GM19328 (cell line): ENCODE measurements around the gene PLXNB1.

ENCODE experiments used
- ATAC-seq: cut with Tn5 transposase; IDR thresholded peaks from one replicate; pipeline ENCODE4 v1.9.1; 2021; ENCODE audit warnings: mild to moderate bottlenecking, moderate library complexity; ENCODE audit not compliant: unreplicated experiment

PLXNB1 gene

DNA sequence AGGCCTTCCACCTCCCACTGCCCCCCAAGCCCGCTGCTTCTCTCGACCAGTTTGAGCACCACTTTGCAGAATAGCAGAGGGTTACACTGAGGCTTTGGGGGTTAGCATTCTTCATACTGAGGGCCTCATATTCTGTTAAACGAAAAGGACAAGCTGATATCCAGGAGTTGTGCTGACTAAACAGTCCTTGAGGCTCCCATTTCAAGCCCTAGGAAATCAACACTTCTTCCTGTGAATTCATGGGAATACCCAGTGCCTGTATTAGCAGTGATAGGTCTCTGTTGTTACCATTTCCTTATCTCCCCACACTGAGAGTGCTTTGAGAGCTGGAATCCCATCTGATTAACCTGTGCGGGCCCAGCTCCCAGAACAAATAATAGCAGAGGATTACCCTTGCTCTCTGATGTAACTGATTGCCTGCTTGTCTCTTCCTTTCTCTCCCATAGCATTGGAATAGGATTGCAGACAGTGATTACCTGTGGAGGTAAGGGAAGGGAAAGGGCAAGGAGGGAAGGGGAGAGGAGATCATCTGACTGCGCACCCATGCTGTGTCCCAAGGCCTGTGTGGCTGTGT, 56.9 kb downstream of the PLXNB1 start:
- no peak for ATAC-seq

DNA sequence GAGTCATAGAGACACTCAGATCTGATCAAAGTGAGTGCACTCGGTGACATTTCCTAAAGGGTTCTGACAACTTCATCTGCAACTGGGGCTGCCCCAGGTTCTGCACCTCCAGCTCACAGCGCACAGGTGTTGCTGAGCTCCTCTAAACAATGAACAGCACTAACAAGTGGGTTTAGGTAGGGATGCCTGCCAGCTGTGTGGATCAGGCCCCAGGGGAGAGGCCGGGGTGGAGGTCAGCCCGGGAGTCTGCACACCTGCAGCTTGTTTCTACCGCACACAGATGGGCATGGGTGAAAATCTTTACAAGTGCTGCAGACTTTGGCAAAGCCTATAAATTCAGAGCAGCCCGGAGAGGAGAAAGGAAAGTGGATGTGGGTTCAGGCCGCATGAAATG, 57.5 kb downstream of the PLXNB1 start:
- no peak for ATAC-seq

DNA sequence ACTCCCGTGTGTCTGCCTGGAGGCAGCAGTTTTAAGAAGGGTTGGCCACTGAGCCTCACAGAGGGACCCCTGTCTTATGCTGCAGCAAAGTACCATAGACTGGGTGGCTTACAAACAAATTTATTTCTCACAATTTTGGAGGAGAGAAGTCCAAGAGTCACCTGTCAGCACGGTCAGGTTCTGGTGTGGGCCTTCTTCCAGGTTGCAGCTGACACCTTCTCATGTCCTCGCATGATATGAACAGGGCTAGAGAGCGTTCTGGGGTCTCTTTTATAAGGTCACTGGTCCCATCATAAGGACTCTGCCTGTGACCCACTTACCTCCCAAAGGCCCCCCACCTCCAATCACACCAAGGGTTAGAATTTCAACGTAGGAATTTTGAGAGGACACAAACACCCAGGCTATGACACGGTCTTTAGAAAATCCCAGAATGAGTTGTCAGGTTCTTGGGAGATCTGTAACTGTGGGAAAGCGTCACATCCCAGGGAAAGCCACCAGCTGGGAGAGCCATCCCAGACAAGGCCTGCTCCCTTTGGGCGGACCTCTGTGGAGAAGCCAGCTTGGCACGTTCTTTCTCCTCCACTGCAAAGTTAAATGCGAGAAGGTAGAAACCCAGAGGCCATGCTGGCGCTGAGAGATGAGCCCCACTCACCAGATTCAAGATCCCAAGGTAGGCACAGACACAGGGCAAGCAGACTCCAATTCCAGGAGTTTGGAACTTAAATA, 58.1 kb downstream of the PLXNB1 start, which contains the start of gene FBXW12:
Gene FBXW12 (plus strand): TSS at position 569 of the 726 bp plus-strand sequence. CDS start 549 bp downstream, outside the sequence.
- ATAC-seq, result no peak

DNA sequence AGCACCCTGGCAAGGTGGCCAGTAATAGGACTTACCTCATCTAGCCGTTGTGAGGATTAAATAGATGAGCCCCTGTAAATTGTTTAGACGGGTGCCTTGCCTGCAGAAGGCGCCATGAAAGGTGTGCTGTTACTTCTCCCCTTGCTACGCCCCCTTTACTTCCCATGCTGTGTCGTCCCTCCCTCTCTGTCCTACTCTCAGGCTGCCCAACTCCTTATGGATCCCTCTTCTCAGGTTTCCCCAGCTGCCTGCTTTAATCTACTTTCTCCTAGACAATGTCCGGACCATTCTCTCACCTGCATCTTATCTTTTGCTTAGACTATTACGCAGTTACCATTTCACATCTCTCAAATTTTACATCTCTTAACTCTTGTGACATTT, 59.6 kb downstream of the PLXNB1 start:
- ATAC-seq, result no peak

DNA sequence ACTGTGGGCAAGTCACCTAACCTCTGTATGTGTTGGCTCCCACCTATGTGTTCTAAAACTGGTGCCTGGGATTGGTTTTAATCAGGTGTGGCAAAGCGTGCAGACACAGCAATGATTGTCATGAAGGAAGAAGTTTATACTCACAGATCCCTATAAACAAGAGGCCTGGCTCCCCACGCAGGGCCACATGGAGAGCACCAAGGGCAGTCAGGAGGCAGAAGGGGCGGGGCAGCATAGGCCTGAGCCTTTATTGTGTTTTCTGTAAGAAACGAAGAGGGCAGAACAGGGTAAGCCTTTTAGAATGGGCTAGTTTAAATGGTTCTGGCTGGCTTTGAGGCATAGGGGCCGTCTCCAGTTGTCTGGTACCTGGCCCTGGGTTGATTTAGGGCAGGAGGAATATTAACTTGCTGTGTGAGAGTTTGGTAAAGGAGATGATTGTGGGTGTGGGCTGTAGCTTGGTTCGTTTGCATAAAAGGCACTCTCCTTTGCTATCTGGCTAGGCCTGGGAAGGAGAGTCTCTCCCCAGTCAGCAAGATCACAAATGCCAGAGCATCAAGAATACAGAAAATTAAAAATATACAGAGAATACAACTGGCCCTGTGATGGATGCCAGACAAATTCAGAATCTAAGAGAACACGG, 60.1 kb downstream of the PLXNB1 start:
- ATAC-seq, result no peak

DNA sequence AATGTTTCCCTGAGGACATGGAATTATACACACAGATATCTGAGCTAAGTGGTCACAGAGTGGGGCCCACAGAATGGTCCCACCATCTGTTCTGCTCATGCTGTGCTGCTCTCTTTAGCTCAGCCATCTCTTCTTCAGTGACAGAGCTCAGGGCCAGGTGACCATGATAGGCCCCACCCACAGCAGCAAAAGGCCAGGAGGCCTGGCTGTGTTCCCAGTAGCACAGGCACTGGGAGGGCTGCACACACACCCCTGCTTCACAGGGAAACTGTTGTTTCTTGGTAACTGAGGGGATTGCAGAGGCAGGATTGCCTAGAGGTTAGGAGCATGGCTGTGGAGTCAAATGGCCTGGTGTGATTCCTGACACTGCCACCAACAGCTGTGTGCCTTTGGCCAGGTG, 62.7 kb downstream of the PLXNB1 start:
- no peak for ATAC-seq

DNA sequence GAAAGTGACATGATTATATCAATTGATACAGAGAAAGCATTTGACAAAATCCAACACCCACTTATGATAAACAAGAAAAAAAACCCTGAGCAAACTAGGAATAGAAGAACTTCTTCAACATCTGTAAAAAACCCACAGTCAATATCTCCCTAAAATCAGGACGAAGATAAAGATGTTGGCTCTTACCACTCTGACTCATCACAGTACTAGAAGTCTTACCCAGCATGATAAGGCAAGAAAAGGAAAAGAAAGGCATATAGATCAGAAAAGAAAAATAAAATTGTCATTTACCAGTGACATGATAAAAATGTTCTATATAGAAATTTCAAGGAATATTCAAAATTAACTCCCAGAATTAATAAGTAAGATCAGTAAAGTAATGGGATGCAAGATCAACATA, 65.0 kb downstream of the PLXNB1 start:
- ATAC-seq, result no peak

DNA sequence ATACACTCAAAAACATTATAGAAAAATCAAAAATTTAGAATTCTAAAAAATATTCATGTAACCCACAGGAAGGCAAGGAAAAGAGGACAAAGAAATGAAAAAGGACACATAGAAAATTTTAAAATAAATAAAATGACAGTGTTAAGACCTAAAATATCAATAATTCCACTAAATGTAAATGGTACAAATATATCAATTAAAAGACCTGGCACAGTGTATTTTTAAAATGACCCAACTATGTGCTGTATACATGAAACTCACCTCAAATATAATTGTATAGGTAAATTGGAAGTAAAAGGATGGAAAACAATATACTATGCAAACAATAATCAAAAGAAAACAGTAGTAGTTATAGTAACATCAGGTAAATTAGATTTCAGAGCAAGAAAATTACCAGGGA, 68.0 kb downstream of the PLXNB1 start:
- ATAC-seq, result no peak

DNA sequence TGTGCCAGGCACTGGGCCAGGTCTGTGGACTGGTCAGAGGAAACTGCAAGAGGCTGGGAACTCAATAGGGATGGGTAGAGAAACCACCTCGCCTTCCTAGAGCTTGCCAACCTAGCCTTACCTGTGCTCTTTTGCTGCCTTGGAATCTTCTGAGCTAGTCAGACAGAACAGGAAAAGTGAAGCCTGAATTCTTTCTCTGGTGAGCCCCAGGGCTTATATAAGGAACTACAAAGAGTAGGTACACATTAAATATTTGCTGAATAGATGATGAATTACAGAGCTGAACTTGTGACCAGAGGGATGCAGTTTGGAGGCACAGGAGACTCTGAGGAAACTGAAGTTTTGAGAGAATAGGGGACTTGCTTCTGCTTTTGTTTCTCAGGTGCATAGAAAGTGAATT, 73.5 kb downstream of the PLXNB1 start:
- ATAC-seq, result no peak

DNA sequence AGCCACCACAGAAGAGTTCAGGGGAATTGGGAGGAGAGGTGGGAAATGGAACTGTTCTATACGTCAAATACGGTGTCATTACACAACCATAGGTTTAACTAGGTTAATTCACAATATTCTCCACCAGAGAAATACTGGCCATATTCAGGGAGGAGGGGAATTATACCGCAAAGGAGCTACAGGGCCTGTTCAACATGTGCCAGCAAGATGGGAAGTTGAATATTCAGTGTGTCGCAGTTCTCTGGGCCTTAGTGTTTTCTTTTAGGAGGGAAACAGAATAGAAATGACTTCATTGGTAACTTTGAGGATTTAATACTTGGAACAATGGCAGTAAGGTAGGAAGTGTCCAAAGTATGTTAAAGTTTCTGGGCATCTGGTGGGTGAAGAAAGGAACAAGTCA, 75.9 kb downstream of the PLXNB1 start:
- ATAC-seq, result no peak
